GM12878 (cell line): Measurements from ENCODE around the gene GLRA1. TPM values are rescaled to one million over a fixed set of nuclear protein-coding genes. Genes with fewer than 3 reads are reported as not detected.

Source experiments
- ATAC-seq: fragments of 200-7000 bp; cut with Tn5 transposase; 3 replicates; pipeline ENCODE4 v1.9.1; 2020; ENCODE audit warnings: mild to moderate bottlenecking, moderate library complexity
- BruUV-seq: library from RNA; stranded (reverse); fragments of 400-500 nt; replicated peaks from 2 replicates; lab custom pipeline; 2021; lab: Mats Ljungman, UMichigan
- CTCF ChIA-PET: fragments of 300-600 bp; sonication (Branson Sonifier 250); formaldehyde crosslinking; extraction: SDS; loops from one replicate; lab custom pipeline; 2021; ENCODE audit warnings: inconsistent platforms; lab: Yijun Ruan, JAX
- POLR2A ChIA-PET: fragments of 350-600 bp; formaldehyde crosslinking; extraction: SDS; loops from one replicate; lab custom pipeline; 2021; ENCODE audit warnings: inconsistent platforms; lab: Charles Lee
- RAD21 ChIA-PET: fragments of 300-600 bp; sonication (Branson Sonifier 250); formaldehyde crosslinking; loops from one replicate; lab custom pipeline; 2023; ENCODE audit warnings: antibody characterized with exemption; ENCODE audit not compliant: unreplicated experiment; lab: Charles Lee
- SMC1A ChIA-PET: fragments of 300-600 bp; sonication (Branson Sonifier 250); formaldehyde crosslinking; loops from one replicate; lab custom pipeline; 2023; ENCODE audit not compliant: unreplicated experiment, uncharacterized antibody; lab: Charles Lee
- DNase-seq: peaks from one replicate; pipeline ENCODE4 v3.0.0-alpha.2; 2011; ENCODE audit warnings: low read depth, low spot score
- FAIRE-seq: peaks from 3 replicates; lab custom pipeline; 2011; peaks lifted over from hg19 to GRCh38; lab: Jason Lieb, UNC
- H2AFZ ChIP-seq: 2 replicates; pipeline ENCODE4 v1.6.0; 2011; ENCODE audit warnings: low read depth, low read length, control low read depth; ENCODE audit not compliant: control insufficient read depth
- H3K27ac ChIP-seq: 2 replicates; pipeline ENCODE4 v1.5.1; 2011; ENCODE audit warnings: control low read depth; ENCODE audit not compliant: control insufficient read depth, insufficient read depth
- H3K27me3 ChIP-seq, 2 experiments: replicated peaks in 1 of 2; 2 replicates each; pipeline versions ENCODE4 v1.6.0 to v1.6.1; 2011; ENCODE audit warnings: low read length in 1 of 2; ENCODE audit not compliant: control insufficient read depth in 2 of 2, insufficient read depth in 2 of 2
- H3K36me3 ChIP-seq, 2 experiments: 2 replicates each; pipeline ENCODE4 v1.5.1; 2011; ENCODE audit warnings: low read length in 1 of 2; ENCODE audit not compliant: control insufficient read depth in 2 of 2, insufficient read depth in 2 of 2
- H3K4me1 ChIP-seq: 2 replicates; pipeline ENCODE4 v1.6.1; 2011; ENCODE audit warnings: mild to moderate bottlenecking, low read length, moderate library complexity, mixed read lengths; ENCODE audit not compliant: control insufficient read depth, insufficient read depth
- H3K4me2 ChIP-seq: 2 replicates; pipeline ENCODE4 v1.6.0; 2011; ENCODE audit warnings: control low read depth; ENCODE audit not compliant: control insufficient read depth, insufficient read depth
- H3K4me3 ChIP-seq: fragments of 200-600 bp; sonication (generic); 2 replicates; pipeline ENCODE4 v1.5.1; 2016
- H3K79me2 ChIP-seq: 2 replicates; pipeline ENCODE4 v1.6.0; 2011; ENCODE audit warnings: low read length; ENCODE audit not compliant: control insufficient read depth, insufficient read depth
- H3K9ac ChIP-seq: 2 replicates; pipeline ENCODE4 v1.8.0; 2011; ENCODE audit warnings: low read length, control low read depth, mixed read lengths; ENCODE audit not compliant: control insufficient read depth, insufficient read depth
- H3K9me3 ChIP-seq: replicated peaks from 3 replicates; pipeline ENCODE4 v1.5.1; 2011; ENCODE audit warnings: mild to moderate bottlenecking, low read length; ENCODE audit not compliant: control insufficient read depth, insufficient read depth
- H4K20me1 ChIP-seq: 2 replicates; pipeline ENCODE4 v1.6.0; 2011; ENCODE audit not compliant: control insufficient read depth, insufficient read depth
- CEBPB ChIP-seq, 2 experiments: fragments of 150-350 bp in 1 of 2; IDR thresholded peaks; 2 replicates each; pipeline ENCODE4 v1.6.1; 2012 to 2014; ENCODE audit warnings: low read depth in 2 of 2, low read length in 2 of 2, borderline replicate concordance in 1 of 2, inconsistent platforms in 1 of 2
- CREB1 ChIP-seq: IDR thresholded peaks from 2 replicates; pipeline ENCODE4 v1.6.1; 2012; ENCODE audit warnings: low read depth, mild to moderate bottlenecking, inconsistent platforms
- ESRRA ChIP-seq: IDR thresholded peaks from 2 replicates; pipeline ENCODE4 v1.6.1; 2012; ENCODE audit warnings: mild to moderate bottlenecking, low read length, improper control_type of control experiment
- GABPA ChIP-seq: IDR thresholded peaks from 2 replicates; pipeline ENCODE4 v1.6.1; 2014; ENCODE audit warnings: antibody characterized with exemption, low read depth, mild to moderate bottlenecking, inconsistent platforms
- HCFC1 ChIP-seq: fragments of 150-350 bp; IDR thresholded peaks from 2 replicates; pipeline ENCODE4 v1.6.1; 2014; ENCODE audit warnings: low read length
- KLF5 ChIP-seq: fragments of 450-650 bp; IDR thresholded peaks from 2 replicates; pipeline ENCODE4 v1.6.1; 2014; ENCODE audit warnings: mild to moderate bottlenecking; ENCODE audit not compliant: partially characterized antibody
- RUNX3 ChIP-seq: IDR thresholded peaks from 2 replicates; pipeline ENCODE4 v1.6.1; 2012; ENCODE audit warnings: low read length, inconsistent platforms
- SMARCA5 ChIP-seq: fragments of 450-650 bp; IDR thresholded peaks from 2 replicates; pipeline ENCODE4 v1.6.1; 2017; ENCODE audit warnings: mild to moderate bottlenecking
- TCF12 ChIP-seq: IDR thresholded peaks from 2 replicates; pipeline ENCODE4 v1.6.1; 2011; ENCODE audit warnings: low read depth, mild to moderate bottlenecking, low read length
- TCF7 ChIP-seq: IDR thresholded peaks from 2 replicates; pipeline ENCODE4 v1.6.1; 2014; ENCODE audit warnings: antibody characterized with exemption, borderline replicate concordance
- ZZZ3 ChIP-seq: IDR thresholded peaks from 2 replicates; pipeline ENCODE4 v1.6.1; 2011; ENCODE audit warnings: low read depth; ENCODE audit not compliant: control insufficient read depth, insufficient read length
- in situ Hi-C: fragments of 300-500 bp; cut with MboI; formaldehyde crosslinking; loops from 9 replicates; pipeline ENCODE4 v1.14.3; 2018; ENCODE audit warnings: mixed read lengths
- intact Hi-C: fragments of 100-400 bp; cut with micrococcal nuclease; formaldehyde crosslinking; loops from one replicate; pipeline ENCODE4 v1.14.2; 2022; ENCODE audit not compliant: unreplicated experiment
- polyA plus RNA-seq, 11 experiments: library from polyadenylated mRNA; depleted of rRNA in 4 of 11; unstranded in 6 of 11; stranded (reverse) in 5 of 11; fragments of >200 nt; fragmentation: Nextera tagmentation in 4 of 11; fragmentation: Illumina TruSeq in 1 of 11; extraction: Ambion mirVana in 4 of 11; extraction: Trizol in 1 of 11; gene quantifications; 1 replicate in 1 of 11; 2 replicates in 10 of 11; pipeline versions ENCODE4 v1.2.1 to v1.2.3, GENCODE V29; 2011 to 2016; ENCODE audit warnings: inconsistent platforms in 2 of 11, missing spikeins in 2 of 11, low read depth in 1 of 11
- total RNA-seq, 4 experiments: library from RNA; depleted of rRNA in 3 of 4; stranded (reverse); fragments of >200 nt in 3 of 4; fragmentation: Illumina TruSeq in 1 of 4; extraction: Trizol in 1 of 4; gene quantifications; 2 replicates each; pipeline versions ENCODE4 v1.2.1 to v1.2.3, GENCODE V29; 2013 to 2021
- TF ChIP-seq, protein P1 (sequence below): IDR thresholded peaks from 2 replicates; pipeline ENCODE4 v1.6.1; 2011; ENCODE audit warnings: low read depth, low read length, improper control_type of control experiment, borderline replicate concordance

GLRA1 gene
- total and polyA plus RNA-seq, 10 of the 15 experiments (the other 5 are each of a cell fraction or from before 2014, with no cell fraction given), result not detected

DNA sequence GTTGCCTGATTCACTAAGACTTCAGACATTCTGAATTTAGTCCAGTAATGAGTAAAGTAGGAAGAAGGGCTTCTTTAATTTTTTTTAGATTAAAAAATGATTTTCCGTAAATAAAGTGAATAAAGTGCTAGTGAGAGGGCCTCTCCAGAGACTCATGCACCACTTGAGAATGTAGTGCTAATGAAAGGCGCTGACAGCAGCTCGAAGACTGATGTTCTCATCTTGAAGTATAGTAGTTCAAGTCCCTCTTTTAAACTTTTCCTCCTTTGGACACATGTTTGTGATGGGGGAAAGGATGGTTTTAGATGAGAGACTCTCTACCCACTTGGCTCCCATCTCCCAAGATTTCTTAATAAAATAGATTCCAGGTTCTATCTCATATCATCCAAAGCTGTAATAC, 104.4 kb downstream of the GLRA1 start (continued):
- TF ChIP-seq RUNX3 (no peak), GABPA (no peak)
- TF ChIP-seq, all 136 proteins: peak for 0

DNA sequence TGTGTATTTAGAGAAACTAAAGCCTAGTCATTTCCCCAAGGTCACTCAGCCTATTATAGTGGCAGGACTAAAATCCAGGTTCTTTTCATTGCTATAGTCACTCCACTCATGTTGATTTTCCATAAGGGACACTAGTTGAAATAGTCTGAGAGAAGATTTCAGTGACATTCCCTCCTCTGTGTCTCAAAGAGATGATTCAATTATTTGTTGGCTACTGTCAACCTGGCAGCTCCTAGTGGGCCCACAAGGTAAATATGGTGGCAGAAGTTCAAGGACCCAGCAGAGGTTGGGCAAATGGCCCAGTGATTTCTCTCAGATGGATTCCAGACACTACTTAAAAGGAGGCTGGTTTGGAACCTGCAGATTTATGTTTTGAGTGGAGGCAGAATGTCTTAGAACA, 104.8 kb downstream of the GLRA1 start:
- TF ChIP-seq CEBPB (IDR thresholded peaks at IDR 0.05; ENCODE audit: borderline replicate concordance in 1 of 2, low read depth in 2 of 2, low read length in 2 of 2), result no peak
- TF ChIP-seq, protein P1, sequence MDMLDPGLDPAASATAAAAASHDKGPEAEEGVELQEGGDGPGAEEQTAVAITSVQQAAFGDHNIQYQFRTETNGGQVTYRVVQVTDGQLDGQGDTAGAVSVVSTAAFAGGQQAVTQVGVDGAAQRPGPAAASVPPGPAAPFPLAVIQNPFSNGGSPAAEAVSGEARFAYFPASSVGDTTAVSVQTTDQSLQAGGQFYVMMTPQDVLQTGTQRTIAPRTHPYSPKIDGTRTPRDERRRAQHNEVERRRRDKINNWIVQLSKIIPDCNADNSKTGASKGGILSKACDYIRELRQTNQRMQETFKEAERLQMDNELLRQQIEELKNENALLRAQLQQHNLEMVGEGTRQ, result no peak
- no peak for TF ChIP-seq TCF7
- no peak for TF ChIP-seq KLF5
- no peak for TF ChIP-seq CREB1
- no peak for TF ChIP-seq ESRRA
- no peak for TF ChIP-seq HCFC1
- no peak for TF ChIP-seq SMARCA5
- no peak for TF ChIP-seq TCF12
- no peak for TF ChIP-seq ZZZ3
- intact Hi-C loops, result no loop called here
- ChIA-PET CTCF (interaction anchor here (0.5 to 2.7 kb wide), 2 partner anchors 205 to 323 kb away, joined by 3 to 14 read pairs; no protein-coding TSS in a partner anchor), SMC1A (interaction anchor here (0.7 to 3.2 kb wide), 2 partner anchors 10 to 324 kb away, joined by 3 to 12 read pairs; no protein-coding TSS in a partner anchor), POLR2A (no interaction called here), RAD21 (interaction anchor here (2.5 kb wide), 1 partner anchor 323 kb away, joined by 8 read pairs; no protein-coding TSS in a partner anchor)
- Histone ChIP-seq H3K27ac (no peak overlapping the region), H3K27me3 (no peaks in the 10 kb centered on the region), H3K79me2 (no peaks in the 10 kb centered on the region), H2AFZ (no peak overlapping the region), H3K4me1 (no peaks in the 10 kb centered on the region), H3K4me2 (no peak overlapping the region), H4K20me1 (no peaks in the 10 kb centered on the region), H3K4me3 (no peak overlapping the region), H3K36me3 (peaks cover 0 to 11% of the 10 kb centered on the region in 2 experiments), H3K9ac (no peak overlapping the region), H3K9me3 (no peaks in the 10 kb centered on the region)
- ATAC-seq, result no peak
- no peak for DNase-seq
- no peak for FAIRE-seq
- in situ Hi-C loops, result no loop called here
- BruUV-seq, result no TSS peak
